ENCODE results near the gene SLC30A4.

The SLC30A4 gene, protein sequence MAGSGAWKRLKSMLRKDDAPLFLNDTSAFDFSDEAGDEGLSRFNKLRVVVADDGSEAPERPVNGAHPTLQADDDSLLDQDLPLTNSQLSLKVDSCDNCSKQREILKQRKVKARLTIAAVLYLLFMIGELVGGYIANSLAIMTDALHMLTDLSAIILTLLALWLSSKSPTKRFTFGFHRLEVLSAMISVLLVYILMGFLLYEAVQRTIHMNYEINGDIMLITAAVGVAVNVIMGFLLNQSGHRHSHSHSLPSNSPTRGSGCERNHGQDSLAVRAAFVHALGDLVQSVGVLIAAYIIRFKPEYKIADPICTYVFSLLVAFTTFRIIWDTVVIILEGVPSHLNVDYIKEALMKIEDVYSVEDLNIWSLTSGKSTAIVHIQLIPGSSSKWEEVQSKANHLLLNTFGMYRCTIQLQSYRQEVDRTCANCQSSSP

DNA sequence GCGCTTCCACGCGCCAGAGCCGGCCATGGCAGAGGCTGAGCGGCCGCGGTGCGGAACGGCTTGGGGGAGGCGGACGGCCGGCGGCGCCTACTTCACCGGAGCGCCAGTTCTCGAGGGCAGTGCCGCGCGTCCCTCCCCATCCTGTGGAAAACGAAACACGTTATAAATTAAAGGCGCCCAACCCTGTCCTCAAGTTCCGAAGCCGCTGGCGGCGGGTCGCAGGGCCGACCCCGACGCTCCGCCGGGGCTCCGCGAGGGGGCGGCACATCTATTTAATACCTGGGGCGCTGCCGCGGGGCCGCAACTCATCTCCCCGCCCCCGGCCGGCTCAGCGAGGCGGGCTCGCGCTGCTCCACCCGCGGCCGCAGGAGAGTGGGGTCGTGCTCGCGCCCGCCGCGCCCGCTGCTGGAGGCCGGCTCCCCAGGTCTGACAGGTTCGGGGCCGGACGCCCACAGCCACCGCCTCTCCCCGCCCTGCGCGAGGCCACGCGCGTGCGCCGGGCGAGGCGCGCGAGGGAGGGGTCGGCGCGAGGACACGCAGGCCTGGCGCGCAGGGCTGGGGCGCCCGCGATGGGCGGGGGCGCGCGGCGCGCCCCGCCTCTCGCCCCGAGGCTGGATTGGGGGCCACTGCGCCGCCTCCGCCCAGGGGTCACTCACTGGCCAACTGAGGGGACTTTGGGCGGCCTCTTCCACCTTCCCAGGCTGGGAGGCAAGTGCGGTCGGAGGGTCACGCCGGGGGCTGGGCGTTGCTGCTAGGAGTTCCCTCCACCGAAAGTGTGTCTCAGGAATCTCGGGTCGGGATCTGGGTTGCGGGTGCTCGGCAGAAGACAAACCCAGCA, at the start of gene SLC30A4:
TSS of gene SLC30A4 (minus strand) at position 428 of the 838 bp plus-strand sequence. CDS start at position 27, 401 bp downstream.
- H3K4me3 ChIP-seq (replicated peaks; ENCODE audit: low read depth, low read length), result peak within 1 kb of the TSS; percentile 55
- TF ChIP-seq, protein P1, sequence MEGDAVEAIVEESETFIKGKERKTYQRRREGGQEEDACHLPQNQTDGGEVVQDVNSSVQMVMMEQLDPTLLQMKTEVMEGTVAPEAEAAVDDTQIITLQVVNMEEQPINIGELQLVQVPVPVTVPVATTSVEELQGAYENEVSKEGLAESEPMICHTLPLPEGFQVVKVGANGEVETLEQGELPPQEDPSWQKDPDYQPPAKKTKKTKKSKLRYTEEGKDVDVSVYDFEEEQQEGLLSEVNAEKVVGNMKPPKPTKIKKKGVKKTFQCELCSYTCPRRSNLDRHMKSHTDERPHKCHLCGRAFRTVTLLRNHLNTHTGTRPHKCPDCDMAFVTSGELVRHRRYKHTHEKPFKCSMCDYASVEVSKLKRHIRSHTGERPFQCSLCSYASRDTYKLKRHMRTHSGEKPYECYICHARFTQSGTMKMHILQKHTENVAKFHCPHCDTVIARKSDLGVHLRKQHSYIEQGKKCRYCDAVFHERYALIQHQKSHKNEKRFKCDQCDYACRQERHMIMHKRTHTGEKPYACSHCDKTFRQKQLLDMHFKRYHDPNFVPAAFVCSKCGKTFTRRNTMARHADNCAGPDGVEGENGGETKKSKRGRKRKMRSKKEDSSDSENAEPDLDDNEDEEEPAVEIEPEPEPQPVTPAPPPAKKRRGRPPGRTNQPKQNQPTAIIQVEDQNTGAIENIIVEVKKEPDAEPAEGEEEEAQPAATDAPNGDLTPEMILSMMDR (IDR thresholded peaks at IDR 0.05; ENCODE audit: low read depth, low read length, missing control alignments), result peak; percentile 22
- no peak for DNase-seq (ENCODE audit: extremely low read depth, low read depth)

DNA sequence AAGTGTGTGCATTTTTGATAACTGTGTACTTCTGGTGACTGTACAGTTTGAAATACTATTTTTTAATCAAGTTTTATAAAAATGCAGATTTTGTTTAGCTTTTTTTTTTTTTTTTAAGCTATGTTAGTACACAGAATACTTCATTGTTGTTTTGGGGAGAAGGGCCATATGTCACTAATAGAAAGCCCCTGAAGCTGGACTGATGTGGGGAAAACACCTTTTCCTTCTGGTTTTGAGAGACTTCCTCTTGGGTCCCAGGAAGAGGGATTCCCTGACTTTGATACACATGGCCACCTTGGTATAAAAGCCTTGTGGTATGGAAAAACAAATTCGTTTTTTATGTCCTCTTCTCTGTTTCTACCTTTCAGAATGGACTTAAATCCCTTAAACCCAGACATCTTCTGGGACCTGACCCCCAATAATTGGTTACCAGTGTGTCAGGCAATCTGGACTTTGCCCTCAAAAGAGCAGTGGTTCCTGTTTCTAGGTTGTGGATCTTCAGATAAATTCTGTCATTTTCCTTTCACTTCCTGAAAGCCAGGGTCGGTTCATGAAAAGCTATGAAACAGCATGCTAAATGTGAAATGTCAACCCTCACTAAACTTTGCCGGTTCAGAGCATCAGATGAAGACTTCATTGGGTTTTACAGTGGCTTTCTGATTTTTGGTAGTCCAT, 33.5 kb upstream of the SLC30A4 start:
- TF ChIP-seq, protein P1 (IDR thresholded peaks at IDR 0.05; ENCODE audit: low read depth, low read length, missing control alignments), result no peak
- DNase-seq (ENCODE audit: extremely low read depth, low read depth), result no peak
- no peak overlapping the region for H3K4me3 ChIP-seq (replicated peaks; ENCODE audit: low read depth, low read length)

DNA sequence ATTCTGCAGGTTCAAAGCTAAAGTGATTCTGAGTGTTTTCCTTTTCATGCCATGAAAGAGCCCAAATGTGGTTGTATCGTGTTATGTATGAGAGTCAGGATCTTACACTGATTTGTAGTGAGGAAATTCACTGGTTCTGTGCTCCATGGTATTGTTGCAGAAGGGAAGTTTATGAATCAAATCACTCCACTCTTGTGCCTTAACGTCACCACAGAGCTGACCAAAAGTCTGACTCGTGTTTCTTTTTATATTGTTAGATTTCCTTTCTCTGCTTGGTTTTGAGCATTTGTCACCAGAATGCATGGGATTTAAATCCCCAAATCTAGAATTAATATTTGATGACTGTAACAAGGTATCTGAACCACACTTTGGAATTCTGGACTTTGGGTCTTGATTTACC, 29.1 kb upstream of the SLC30A4 start:
- no peak overlapping the region for H3K4me3 ChIP-seq (replicated peaks; ENCODE audit: low read depth, low read length)
- TF ChIP-seq, protein P1 (IDR thresholded peaks at IDR 0.05; ENCODE audit: low read depth, low read length, missing control alignments), result no peak
- no peak for DNase-seq (ENCODE audit: extremely low read depth, low read depth)

DNA sequence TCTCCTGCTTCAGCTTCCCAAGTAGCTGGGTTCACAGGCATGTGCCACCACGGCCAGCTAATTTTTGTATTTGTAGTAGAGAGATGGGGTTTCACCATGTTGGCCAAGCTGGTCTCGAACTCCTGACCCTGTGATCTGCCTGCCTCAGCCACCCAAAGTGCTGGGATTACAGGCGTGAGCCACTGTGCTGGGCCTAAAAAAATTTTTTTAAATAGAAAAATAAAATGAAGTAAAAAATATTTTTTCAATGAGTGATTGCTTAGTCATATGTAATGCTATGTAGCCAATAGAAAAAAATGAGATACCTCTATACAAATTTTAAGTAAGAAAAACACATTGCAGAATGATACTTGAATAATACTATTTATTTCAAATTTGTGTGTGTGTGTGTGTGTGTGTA, 27.9 kb upstream of the SLC30A4 start:
- H3K4me3 ChIP-seq (replicated peaks; ENCODE audit: low read depth, low read length), result no peak overlapping the region
- no peak for DNase-seq (ENCODE audit: extremely low read depth, low read depth)
- TF ChIP-seq, protein P1 (IDR thresholded peaks at IDR 0.05; ENCODE audit: low read depth, low read length, missing control alignments), result no peak

DNA sequence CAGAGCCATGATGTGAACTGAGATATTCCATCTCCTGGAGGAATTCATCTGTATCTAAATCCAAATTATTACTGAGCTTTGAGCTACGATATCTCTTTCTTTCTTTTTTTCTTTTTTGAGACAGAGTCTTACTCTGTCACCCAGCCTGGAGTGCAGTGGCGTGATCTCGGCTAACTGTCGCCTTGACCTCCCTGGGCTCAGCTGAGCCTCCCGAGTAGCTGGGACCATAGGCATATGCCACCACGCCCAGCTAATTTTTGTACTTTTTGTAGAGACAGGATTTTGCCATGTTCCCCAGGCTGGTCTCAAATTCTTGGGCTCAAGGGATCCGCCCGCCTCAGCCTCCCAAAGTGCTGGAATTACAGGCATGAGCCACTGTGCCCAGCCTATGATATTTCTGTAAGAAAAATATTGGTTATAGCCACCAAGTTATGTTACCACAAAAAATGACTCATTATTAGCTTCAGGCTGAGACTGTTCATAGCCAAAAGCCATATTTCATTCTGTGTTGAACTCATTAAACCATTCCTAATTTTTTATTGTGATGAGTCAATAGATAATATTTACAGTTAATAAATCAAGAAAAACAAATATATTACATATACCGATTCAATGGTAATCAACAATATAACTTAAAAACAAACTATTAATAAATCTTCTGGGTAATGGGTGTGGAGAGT, 27.1 kb upstream of the SLC30A4 start:
- TF ChIP-seq, protein P1 (IDR thresholded peaks at IDR 0.05; ENCODE audit: low read depth, low read length, missing control alignments), result no peak
- peak; percentile 37 for DNase-seq (ENCODE audit: extremely low read depth, low read depth)
- H3K4me3 ChIP-seq (replicated peaks; ENCODE audit: low read depth, low read length), result no peak overlapping the region
